Adrenal gland (tissue), 12 donors: ENCODE data around the gene PDX1. TPM values are rescaled to one million over a fixed set of nuclear protein-coding genes. Genes with fewer than 3 reads are reported as not detected.

Experiments used
- DNase-seq, 7 donors: peaks; one replicate each; pipeline ENCODE4 v3.0.0-alpha.2; 2019 to 2020
- H3K27ac ChIP-seq, 5 donors: fragments of 200-600 bp; sonication (generic) in 4 of 5; 1 replicate in 3 of 5; 2 replicates in 2 of 5; pipeline versions ENCODE4 v1.5.1 to v1.8.0; 2016 to 2020; ENCODE audit warnings: mild to moderate bottlenecking in 1 of 5
- H3K27me3 ChIP-seq: fragments of 200-600 bp; 2 replicates; pipeline ENCODE4 v1.8.0; 2021
- H3K36me3 ChIP-seq, 2 donors: fragments of 200-600 bp; replicated peaks in 1 of 2; 1 replicate in 1 of 2; 2 replicates in 1 of 2; pipeline versions ENCODE4 v1.5.1 to v1.8.0; 2018 to 2022
- H3K4me1 ChIP-seq, 2 donors: fragments of 200-600 bp; replicated peaks in 1 of 2; 1 replicate in 1 of 2; 2 replicates in 1 of 2; pipeline versions ENCODE4 v1.5.1 to v1.8.0; 2018 to 2021
- H3K4me3 ChIP-seq, 4 donors: fragments of 200-600 bp; sonication (generic) in 3 of 4; one replicate each; pipeline ENCODE4 v1.5.1; 2016 to 2018
- H3K9me3 ChIP-seq, 3 donors: fragments of 200-600 bp; sonication (generic) in 1 of 3; replicated peaks in 1 of 3; 1 replicate in 2 of 3; 2 replicates in 1 of 3; pipeline versions ENCODE4 v1.5.1 to v1.8.0; 2016 to 2021
- POLR2A ChIP-seq, 2 donors: fragments of 450-650 bp; IDR thresholded peaks; one replicate each; pipeline ENCODE4 v1.6.1; 2017; ENCODE audit warnings: antibody characterized with exemption in 2 of 2, mild to moderate bottlenecking in 2 of 2, moderate library complexity in 1 of 2
- WGBS, 4 donors: extraction: QIAGEN DNeasy Blood & Tissue Kit in 2 of 4; methylation state at CpG; one replicate each; pipeline versions ENCODE4 v1.1.5 to v1.1.7; 2013 to 2017; 5-methylcytosine and 5-hydroxymethylcytosine counted together
- intact Hi-C, 2 donors: fragments of 100-400 bp; cut with DNase I; formaldehyde crosslinking; loops; one replicate each; pipeline versions ENCODE4 v1.14.1 to v1.15.0; 2022 to 2023
- polyA plus RNA-seq, 3 donors: library from polyadenylated mRNA; stranded (reverse); fragments of 200-250 nt in 2 of 3; fragments of 350-450 nt in 1 of 3; fragmentation: Illumina TruSeq in 1 of 3; extraction: RNeasy Lipid Tissue Mini Kit (QIAGEN cat#74804) in 1 of 3; gene quantifications; one replicate each; pipeline ENCODE4 v1.2.3, GENCODE V29; 2013 to 2014
- total RNA-seq, 9 donors: library from RNA; depleted of rRNA in 4 of 9; stranded (reverse); fragments of >200 nt in 4 of 9; fragments of 120-200 nt in 1 of 9; fragmentation: NEBNext Ultra II Directional in 1 of 9; extraction: Animal tissue kit (Norgen Biotek cat#: 25700) in 1 of 9; gene quantifications; one replicate each; pipeline versions ENCODE4 v1.1.0 to v1.2.4, GENCODE V29; 2013 to 2023
- TF ChIP-seq, protein P1 (sequence below), 6 experiments: fragments of 450-650 bp in 4 of 6; fragments of 200-600 bp in 2 of 6; sonication (generic) in 1 of 6; IDR thresholded peaks; 1 replicate in 5 of 6; 2 replicates in 1 of 6; pipeline versions ENCODE4 v1.5.1 to v1.8.0; 2016 to 2021; ENCODE audit warnings: antibody characterized with exemption in 6 of 6, mild to moderate bottlenecking in 2 of 6, moderate library complexity in 1 of 6
- donor health status: healthy with polysubstance abuse.
- donor health status: Bipolar disorder and iron deficiency.
- donor health status: DM: yes; HTN: yes; CAD: no.
- donor health status: DM: no; HTN: no; CAD: no.
- donor health status: DM: no; HTN: no; CAD: no.
- donor health status: DM: yes; HTN: yes; CAD: no.

PDX1 gene
- total and polyA plus RNA-seq, 12 donors = not detected

DNA sequence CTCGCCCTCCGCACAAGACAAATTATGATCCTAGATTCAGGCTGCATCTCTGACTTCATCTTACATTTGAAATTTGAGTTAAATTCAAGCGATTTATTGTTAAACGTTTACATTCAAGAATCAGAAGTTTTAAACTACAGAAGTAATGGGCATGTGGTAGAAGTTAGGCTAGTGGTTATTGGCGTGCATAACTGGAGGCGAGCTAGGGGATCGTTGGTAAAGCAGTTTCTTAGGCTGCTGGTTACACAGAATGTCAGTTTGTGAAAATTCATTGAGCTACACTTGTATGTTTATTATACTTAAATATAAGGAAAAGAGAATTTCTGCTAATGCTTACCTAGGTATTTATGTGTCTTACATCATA lies 50.0 kb downstream of the PDX1 start:
- no peaks in the 10 kb centered on the region for H3K9me3 ChIP-seq
- TF ChIP-seq, protein P1, sequence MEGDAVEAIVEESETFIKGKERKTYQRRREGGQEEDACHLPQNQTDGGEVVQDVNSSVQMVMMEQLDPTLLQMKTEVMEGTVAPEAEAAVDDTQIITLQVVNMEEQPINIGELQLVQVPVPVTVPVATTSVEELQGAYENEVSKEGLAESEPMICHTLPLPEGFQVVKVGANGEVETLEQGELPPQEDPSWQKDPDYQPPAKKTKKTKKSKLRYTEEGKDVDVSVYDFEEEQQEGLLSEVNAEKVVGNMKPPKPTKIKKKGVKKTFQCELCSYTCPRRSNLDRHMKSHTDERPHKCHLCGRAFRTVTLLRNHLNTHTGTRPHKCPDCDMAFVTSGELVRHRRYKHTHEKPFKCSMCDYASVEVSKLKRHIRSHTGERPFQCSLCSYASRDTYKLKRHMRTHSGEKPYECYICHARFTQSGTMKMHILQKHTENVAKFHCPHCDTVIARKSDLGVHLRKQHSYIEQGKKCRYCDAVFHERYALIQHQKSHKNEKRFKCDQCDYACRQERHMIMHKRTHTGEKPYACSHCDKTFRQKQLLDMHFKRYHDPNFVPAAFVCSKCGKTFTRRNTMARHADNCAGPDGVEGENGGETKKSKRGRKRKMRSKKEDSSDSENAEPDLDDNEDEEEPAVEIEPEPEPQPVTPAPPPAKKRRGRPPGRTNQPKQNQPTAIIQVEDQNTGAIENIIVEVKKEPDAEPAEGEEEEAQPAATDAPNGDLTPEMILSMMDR (IDR thresholded peaks at IDR 0.05) = no peak
- TF ChIP-seq POLR2A (IDR thresholded peaks at IDR 0.05) = no peak
- 15 to 24% (median 20%) methylated on average over 7 of the region's 7 CpGs for WGBS, 4 donors
- no peaks in the 10 kb centered on the region for H3K36me3 ChIP-seq
- no peak for DNase-seq
- no peak overlapping the region for H3K4me3 ChIP-seq
- no peaks in the 10 kb centered on the region for H3K4me1 ChIP-seq
- peaks cover 86% of the 10 kb centered on the region for H3K27me3 ChIP-seq
- no peak overlapping the region for H3K27ac ChIP-seq
- intact Hi-C loops = no loop called here

DNA sequence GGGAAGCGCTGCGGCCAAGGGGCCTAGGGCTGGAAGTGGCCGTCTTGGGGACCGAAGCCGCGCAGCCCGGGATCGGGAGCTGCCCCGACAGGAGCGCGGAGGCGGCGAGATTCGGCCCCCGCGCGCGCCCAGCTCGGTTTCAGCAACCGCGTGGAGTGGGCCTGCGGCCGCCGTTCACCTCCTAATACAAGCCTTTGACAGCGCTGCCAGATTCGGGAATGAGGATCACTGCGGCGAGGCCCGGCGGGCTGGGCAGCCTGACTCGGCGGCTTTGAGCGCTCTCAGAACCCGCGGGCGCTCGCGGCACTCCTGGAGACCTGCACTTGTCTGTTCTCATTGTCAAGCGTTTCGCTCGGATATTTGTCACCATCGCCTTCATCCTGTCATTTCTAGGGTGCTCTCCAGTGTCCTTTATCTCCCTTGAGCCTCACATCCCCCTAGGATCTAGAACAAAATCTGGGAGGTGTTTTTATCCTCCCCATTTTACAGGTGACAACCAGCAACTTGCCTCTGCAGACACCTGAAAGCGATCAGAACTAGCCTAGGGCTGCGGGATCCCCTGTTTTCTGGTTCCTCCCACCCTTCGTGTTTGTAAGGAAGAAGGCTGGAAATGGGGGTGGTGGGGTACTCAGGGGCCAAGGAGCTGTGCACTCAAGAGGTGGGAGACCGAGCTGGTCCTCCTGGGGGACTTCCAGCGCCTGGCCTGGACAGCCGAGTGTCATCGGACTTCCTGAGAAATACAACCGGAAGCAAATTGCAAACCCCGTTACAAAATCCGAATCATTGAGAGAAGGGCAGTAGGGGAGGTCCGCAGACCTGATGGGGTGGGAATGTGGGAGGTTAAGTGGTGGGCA lies 50.8 kb downstream of the PDX1 start:
- Histone ChIP-seq H3K9me3 (no peaks in the 10 kb centered on the region), H3K27ac (no peak overlapping the region), H3K36me3 (no peaks in the 10 kb centered on the region), H3K4me3 (no peak overlapping the region), H3K4me1 (no peaks in the 10 kb centered on the region), H3K27me3 (peaks cover 86% of the 10 kb centered on the region)
- WGBS, 4 donors = 8 to 14% (median 10%) methylated on average over 21 to 53 of the region's 53 CpGs
- TF ChIP-seq, protein P1 (IDR thresholded peaks at IDR 0.05) = no peak
- TF ChIP-seq POLR2A (IDR thresholded peaks at IDR 0.05) = no peak
- intact Hi-C loops = no loop called here
- DNase-seq = no peak

DNA sequence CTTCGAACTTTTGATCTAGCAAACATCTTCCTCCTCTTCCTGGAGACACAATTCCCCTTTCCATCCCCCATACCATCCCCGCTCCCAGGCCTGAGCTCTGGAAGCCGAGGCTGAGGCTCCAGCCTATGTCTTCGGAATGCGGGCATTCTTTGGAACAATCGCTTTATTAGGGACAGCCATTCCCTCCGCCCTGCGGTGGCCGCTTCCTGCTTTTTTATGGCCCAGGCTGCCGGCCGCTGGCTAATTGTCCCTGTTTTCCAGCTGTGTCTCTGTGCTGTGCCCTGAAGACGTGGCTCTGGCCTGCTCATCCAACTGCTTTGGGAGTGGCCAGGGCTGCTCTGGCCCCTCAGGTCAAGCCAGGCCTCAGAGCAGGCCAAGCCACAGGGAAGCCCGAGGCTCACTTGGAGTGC lies 51.4 kb downstream of the PDX1 start:
- Histone ChIP-seq H3K4me3 (no peak overlapping the region), H3K4me1 (no peaks in the 10 kb centered on the region), H3K36me3 (no peaks in the 10 kb centered on the region), H3K9me3 (no peaks in the 10 kb centered on the region), H3K27ac (no peak overlapping the region), H3K27me3 (peaks cover 86% of the 10 kb centered on the region)
- DNase-seq = no peak
- 43 to 53% (median 49%) methylated on average over 12 to 13 of the region's 13 CpGs for WGBS, 4 donors
- TF ChIP-seq POLR2A (IDR thresholded peaks at IDR 0.05) = no peak
- TF ChIP-seq, protein P1 (IDR thresholded peaks at IDR 0.05) = no peak
- intact Hi-C loops = no loop called here

DNA sequence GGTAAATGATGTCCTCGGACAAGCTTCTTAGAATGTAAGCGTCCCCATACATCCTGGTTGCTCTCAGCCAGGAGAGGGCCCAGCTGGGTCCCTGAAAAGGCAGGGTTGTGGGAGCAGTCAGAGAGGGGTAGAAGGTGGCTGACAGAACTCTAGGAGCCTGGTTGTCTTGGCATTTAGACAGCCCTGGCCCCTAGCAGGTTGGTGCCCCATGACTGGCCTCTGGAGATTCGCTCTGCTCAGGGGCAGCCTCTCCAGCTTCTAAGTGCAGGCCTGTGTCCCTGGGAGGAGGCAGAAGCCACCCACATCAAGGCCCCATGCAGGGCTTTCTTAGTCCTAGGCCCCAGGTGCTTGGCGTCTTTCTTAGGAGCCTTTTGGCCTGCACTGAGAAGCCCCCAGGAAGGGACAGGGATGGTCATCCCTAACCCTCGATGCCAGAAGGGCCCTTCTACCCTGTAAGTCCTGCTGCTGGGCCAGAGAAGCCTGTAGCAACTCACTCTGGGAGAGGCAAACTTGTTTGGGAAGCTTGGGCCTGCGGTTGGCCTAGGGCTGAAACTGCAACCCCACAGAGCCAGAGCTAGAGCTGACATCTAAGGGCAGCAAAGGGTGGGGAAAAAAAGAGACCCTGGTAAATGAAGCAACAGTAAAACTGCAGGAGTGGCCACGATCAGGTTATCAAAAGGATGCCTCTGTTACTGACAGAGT lies 52.1 kb downstream of the PDX1 start:
- no peaks in the 10 kb centered on the region for H3K36me3 ChIP-seq
- no peaks in the 10 kb centered on the region for H3K9me3 ChIP-seq
- H3K4me1 ChIP-seq = no peaks in the 10 kb centered on the region
- intact Hi-C loops = no loop called here
- no peak overlapping the region for H3K4me3 ChIP-seq
- peaks cover 85% of the 10 kb centered on the region for H3K27me3 ChIP-seq
- no peak overlapping the region for H3K27ac ChIP-seq
- WGBS, 4 donors = 50 to 68% (median 57%) methylated on average over 6 to 7 of the region's 7 CpGs
- no peak for DNase-seq
- TF ChIP-seq, protein P1 (IDR thresholded peaks at IDR 0.05) = no peak
- no peak for TF ChIP-seq POLR2A (IDR thresholded peaks at IDR 0.05)
